Type B pancreatic cell (in vitro differentiated cells): ENCODE measurements around the gene PRRC2B. TPM values are rescaled to one million over a fixed set of nuclear protein-coding genes. Genes with fewer than 3 reads are reported as not detected.
A peak's percentile ranks its signal among the peaks of the same experiment; 100 is the strongest.
"Not testable (repeated sequence)": the region's sequence is repeated elsewhere in the genome, so short reads cannot be mapped to it uniquely, and the experiment has no call there.

ENCODE experiments used
- DNase-seq: peaks from one replicate; pipeline ENCODE4 v3.0.0; 2021; ENCODE audit warnings: mixed read lengths; ENCODE audit not compliant: unreplicated experiment; ENCODE audit errors: extremely low spot score
- H3K27ac Mint-ChIP-seq: 2 replicates; pipeline ENCODE4 v1.8.0; 2021; ENCODE audit warnings: mild to moderate bottlenecking, mixed read lengths
- H3K27me3 Mint-ChIP-seq: 2 replicates; pipeline ENCODE4 v1.8.0; 2021; ENCODE audit warnings: mixed read lengths
- H3K36me3 Mint-ChIP-seq: 2 replicates; pipeline ENCODE4 v1.8.0; 2021; ENCODE audit warnings: mixed read lengths
- H3K4me1 Mint-ChIP-seq: one replicate; pipeline ENCODE4 v1.8.0; 2021; ENCODE audit warnings: mixed read lengths; ENCODE audit not compliant: unreplicated experiment
- H3K4me3 Mint-ChIP-seq: 2 replicates; pipeline ENCODE4 v1.8.0; 2021; ENCODE audit warnings: mild to moderate bottlenecking, mixed read lengths
- H3K9me3 Mint-ChIP-seq: 2 replicates; pipeline ENCODE4 v1.8.0; 2021; ENCODE audit warnings: mixed read lengths
- total RNA-seq: library from RNA; stranded (reverse); gene quantifications from 2 replicates; pipeline ENCODE4 v1.2.1, GENCODE V29; 2021; ENCODE audit warnings: low replicate concordance
- TF ChIP-seq, protein P1 (sequence below): fragments of 200-600 bp; sonication (generic); conservative IDR thresholded peaks from 2 replicates; pipeline ENCODE4 v1.5.0; 2021; ENCODE audit warnings: antibody characterized with exemption, mild to moderate bottlenecking

PRRC2B gene
- total RNA-seq, 1 donor from 2014 or later = 300 TPM

DNA sequence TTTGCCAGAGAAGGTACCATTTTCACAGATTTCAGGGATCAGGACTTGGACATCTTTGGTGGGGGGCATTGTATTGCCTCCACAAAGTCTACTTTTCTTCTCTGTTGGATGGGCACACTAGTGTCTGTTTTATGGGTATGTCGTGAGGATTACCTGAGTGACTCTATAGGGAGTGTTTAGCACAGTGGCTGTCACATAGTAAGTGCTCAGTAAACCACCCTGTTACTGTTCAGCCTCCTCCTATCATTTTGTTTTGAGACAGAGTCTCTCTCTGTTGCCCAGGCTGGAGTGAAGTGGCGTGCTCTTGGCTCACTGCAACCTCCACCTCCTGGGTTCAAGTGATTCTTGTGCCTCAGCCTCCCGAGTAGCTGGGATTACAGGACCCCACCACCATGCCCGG, 2.4 kb upstream of the PRRC2B start:
- Mint-ChIP-seq H3K9me3 (no peaks in the 10 kb centered on the region), H3K36me3 (no peaks in the 10 kb centered on the region), H3K27me3 (no peaks in the 10 kb centered on the region), H3K27ac (no peak overlapping the region), H3K4me3 (peak overlapping the region; percentile 10), H3K4me1 (peaks cover 23% of the 10 kb centered on the region)
- TF ChIP-seq, protein P1, sequence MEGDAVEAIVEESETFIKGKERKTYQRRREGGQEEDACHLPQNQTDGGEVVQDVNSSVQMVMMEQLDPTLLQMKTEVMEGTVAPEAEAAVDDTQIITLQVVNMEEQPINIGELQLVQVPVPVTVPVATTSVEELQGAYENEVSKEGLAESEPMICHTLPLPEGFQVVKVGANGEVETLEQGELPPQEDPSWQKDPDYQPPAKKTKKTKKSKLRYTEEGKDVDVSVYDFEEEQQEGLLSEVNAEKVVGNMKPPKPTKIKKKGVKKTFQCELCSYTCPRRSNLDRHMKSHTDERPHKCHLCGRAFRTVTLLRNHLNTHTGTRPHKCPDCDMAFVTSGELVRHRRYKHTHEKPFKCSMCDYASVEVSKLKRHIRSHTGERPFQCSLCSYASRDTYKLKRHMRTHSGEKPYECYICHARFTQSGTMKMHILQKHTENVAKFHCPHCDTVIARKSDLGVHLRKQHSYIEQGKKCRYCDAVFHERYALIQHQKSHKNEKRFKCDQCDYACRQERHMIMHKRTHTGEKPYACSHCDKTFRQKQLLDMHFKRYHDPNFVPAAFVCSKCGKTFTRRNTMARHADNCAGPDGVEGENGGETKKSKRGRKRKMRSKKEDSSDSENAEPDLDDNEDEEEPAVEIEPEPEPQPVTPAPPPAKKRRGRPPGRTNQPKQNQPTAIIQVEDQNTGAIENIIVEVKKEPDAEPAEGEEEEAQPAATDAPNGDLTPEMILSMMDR = no peak
- DNase-seq = no peak

DNA sequence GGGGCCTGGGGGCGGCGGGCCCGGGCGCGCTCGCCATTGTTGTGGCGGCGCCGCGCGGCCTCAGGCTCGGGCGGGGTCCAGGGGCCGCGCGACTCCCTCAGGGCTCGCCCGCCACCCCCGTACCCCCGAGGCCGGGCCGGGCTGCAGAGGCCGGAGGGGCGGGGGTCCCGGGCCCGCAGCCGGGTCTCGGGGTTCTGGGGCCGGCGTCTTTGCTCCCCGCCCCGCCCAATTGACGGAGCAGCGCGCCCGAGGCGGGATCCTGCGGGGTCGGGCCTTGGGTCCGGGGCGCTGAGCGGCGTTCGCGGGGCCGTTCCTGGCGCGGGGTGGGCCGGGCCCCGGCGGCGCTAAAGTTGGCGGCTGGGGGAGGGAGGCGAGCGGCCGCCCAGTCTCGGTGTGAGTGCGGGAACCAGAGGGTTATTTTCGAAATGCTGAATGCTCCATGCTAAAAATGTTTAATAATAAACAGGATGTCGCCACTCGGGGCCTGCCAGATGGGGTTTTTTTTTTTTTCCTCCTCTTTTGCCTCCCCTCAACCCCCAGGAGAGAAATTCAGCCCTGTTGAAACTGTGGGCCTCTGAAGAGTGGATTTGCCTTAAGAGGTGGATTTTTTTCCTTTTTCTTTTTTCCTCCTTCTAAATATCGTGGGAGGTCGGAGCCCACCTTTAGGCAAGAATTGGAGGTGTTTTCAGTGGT, 724 bp downstream of the PRRC2B start:
- Mint-ChIP-seq H3K4me1 (peaks cover 47% of the 10 kb centered on the region), H3K27me3 (no peaks in the 10 kb centered on the region), H3K4me3 (peak overlapping the region; percentile 98), H3K36me3 (peaks cover under 1% of the 10 kb centered on the region), H3K9me3 (no peaks in the 10 kb centered on the region), H3K27ac (peak overlapping the region; percentile 92)
- TF ChIP-seq, protein P1 = no peak
- DNase-seq = no peak

DNA sequence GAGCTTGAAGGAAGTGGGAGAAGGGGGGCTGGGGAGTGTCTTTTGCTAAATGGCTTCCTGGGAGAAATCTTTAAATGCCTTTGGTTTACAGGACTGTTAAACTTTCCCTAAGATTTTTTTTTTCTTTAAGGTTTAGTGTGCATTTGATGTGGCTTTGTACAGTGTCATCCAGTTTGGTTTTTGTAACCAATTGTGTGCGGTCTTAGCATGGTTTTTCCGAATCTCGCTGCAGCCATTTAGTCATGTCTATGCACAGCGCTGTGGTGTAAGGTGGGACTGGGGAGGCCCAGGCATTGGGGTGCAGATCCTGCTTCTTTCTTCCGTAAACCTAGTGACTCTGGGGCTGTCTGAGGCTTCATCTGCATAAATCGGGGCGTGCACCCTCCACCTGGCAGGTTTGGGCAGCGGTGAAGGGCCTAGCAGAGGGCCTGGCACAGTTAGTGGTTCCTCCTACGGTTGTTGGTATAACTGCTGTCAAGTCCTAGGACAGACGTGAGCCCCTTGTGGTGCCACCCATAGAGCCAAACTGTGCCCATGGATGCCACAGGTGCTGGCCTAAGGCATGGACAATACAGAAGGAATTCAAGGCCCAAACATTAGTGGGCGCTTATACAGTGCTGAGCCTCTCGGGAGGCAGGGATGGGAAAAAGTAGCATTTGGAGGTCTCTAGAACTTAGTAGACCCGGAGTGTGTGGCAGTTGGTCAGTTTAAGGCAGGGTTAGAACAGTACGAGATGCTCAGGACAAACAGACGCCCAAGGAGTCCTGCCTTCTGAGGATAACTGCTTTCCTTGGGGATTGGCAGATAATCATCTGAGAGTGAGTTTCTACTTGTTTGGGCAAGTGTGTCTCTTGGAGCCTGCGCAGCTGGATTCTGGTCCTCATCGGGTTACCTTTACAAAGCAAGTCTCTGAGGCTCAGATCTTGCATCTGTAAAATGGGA, 1.5 kb downstream of the PRRC2B start:
- Mint-ChIP-seq H3K9me3 (no peaks in the 10 kb centered on the region), H3K36me3 (peaks cover 4% of the 10 kb centered on the region), H3K27ac (peak overlapping the region; percentile 92), H3K4me1 (peaks cover 52% of the 10 kb centered on the region), H3K27me3 (no peaks in the 10 kb centered on the region), H3K4me3 (peak overlapping the region; percentile 98)
- DNase-seq = no peak
- TF ChIP-seq, protein P1 = no peak

DNA sequence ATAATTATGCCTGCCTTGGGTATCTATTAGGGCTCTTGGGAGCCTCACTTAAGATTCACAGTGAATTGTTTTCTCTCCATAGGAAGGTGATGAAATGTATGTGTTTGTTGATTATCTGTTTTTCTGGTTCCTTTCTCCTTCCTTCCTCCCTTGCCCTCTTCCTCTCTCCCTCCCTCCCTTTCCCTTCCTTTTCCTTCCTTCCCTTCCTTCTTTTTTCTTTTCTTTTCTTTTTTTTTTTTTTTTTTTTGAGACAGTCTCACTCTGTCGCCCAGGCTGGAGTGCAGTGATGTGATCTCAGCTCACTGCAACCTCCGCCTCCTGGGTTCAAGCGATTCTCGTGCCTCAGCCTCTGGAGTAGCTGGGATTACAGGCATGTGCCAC, 2.2 kb downstream of the PRRC2B start:
- H3K27ac Mint-ChIP-seq = peak overlapping the region; percentile 92
- H3K36me3 Mint-ChIP-seq = not testable (repeated sequence)
- peaks cover 52% of the 10 kb centered on the region for H3K4me1 Mint-ChIP-seq

DNA sequence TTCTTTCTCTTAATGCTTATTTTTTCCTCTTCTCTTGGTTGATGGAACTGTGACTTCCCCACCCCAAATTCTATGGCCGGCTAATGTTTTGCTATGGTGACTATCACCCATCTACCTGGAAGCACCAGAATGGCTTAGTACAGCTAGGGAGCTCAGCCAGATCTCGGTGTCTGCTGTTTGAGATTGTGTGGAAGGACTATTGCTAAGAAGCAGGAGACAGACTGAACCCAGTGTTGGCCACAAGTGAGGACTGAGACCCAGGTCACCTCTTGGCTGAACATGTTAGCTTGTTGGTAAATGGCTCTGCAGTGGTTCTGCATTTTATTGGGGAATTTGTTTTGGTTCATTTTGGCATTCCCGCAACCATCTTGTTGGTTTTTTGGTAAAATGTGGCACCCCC, 2.7 kb downstream of the PRRC2B start:
- Mint-ChIP-seq H3K27ac (peak overlapping the region; percentile 92), H3K27me3 (no peaks in the 10 kb centered on the region), H3K4me1 (peaks cover 52% of the 10 kb centered on the region), H3K9me3 (no peaks in the 10 kb centered on the region), H3K4me3 (peak overlapping the region; percentile 98), H3K36me3 (peaks cover 4% of the 10 kb centered on the region)
- TF ChIP-seq, protein P1 = no peak
- no peak for DNase-seq

More for the DNA sequence above, 2.2 kb downstream of the PRRC2B start:
- not testable (repeated sequence) for H3K9me3 Mint-ChIP-seq, H3K27me3 Mint-ChIP-seq, DNase-seq
- H3K4me3 Mint-ChIP-seq = peak overlapping the region; percentile 98
